Frontal cortex (tissue), 4 donors: ENCODE results near the gene ATP5F1D. TPM values are rescaled to one million over a fixed set of nuclear protein-coding genes. Genes with fewer than 3 reads are reported as not detected.

Experiments
- DNase-seq, 2 donors: peaks; one replicate each; pipeline ENCODE4 v3.0.0; 2012; ENCODE audit warnings: low spot score in 2 of 2
- FAIRE-seq: peaks from 2 replicates; lab custom pipeline; 2012; peaks lifted over from hg19 to GRCh38; lab: Jason Lieb, UNC
- total RNA-seq: library from RNA; depleted of rRNA; stranded (reverse); fragments of >200 nt; gene quantifications from one replicate; pipeline ENCODE4 v1.2.3, GENCODE V29; 2014
- donor health status: control.
- donor health status: control.
- donor health status: control.

The ATP5F1D gene
- total RNA-seq, 1 donor from 2014 or later: 11.0 TPM

DNA sequence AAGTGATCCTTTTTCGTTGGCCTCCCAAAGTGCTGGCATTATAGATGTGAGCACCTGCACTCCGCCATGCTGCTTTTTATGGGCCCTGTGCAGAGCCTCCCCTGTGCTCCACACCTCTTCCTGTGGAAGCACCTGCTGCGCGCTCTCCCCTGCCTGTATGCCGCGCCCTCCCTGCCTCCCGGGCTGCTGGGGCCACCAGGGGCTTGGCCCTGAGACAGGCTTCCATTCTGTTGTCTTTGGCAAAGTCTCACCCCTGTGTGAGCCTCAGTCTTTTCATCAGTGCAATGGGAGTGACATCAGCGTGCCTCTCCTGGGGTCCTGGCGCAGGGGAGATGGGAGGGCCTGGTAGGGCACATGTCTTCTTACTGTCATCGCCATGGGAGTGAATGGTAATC, 35.1 kb downstream of the ATP5F1D start:
- no peak for DNase-seq
- FAIRE-seq: no peak

DNA sequence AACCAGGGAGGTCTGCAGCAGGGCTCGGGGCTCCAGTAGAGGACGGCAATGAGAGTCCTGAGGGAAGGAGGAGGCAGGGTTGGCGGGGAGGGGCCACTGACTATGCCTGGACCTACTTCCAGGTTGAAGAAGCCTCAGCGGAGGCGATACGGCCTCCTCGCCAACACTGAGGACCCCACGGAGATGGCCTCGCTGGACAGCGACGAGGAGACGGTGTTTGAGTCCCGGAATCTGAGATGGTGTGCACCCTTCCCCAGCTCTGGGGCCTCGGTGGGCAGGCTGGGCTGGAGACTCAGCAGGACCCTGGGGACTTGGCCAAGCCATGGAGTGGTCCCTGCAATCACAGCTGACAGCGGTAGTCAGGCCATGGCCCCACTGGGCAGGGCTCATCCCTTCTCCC, 35.5 kb downstream of the ATP5F1D start:
- FAIRE-seq (no peak), DNase-seq (no peak)

DNA sequence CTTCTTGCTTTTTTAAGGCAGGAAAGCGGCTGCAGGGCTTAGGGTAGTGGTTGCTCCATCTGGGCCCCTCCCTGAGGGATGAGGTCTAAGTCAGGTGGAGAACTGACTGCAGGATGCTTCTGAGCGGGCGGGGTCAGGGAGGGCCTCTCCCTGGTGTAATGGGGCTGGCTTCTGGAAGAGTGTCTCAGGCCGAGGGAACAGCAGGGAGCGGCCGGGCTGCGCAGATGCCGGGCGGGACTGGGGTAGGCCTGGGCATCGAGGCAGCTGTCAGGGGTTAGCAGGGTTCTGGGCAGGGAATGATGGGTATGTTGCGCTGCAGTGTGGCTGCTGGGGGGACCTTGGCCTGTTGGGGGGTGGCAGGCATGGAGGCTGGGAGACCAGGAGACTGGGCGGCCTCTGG, 36.5 kb downstream of the ATP5F1D start:
- no peak for DNase-seq
- no peak for FAIRE-seq

DNA sequence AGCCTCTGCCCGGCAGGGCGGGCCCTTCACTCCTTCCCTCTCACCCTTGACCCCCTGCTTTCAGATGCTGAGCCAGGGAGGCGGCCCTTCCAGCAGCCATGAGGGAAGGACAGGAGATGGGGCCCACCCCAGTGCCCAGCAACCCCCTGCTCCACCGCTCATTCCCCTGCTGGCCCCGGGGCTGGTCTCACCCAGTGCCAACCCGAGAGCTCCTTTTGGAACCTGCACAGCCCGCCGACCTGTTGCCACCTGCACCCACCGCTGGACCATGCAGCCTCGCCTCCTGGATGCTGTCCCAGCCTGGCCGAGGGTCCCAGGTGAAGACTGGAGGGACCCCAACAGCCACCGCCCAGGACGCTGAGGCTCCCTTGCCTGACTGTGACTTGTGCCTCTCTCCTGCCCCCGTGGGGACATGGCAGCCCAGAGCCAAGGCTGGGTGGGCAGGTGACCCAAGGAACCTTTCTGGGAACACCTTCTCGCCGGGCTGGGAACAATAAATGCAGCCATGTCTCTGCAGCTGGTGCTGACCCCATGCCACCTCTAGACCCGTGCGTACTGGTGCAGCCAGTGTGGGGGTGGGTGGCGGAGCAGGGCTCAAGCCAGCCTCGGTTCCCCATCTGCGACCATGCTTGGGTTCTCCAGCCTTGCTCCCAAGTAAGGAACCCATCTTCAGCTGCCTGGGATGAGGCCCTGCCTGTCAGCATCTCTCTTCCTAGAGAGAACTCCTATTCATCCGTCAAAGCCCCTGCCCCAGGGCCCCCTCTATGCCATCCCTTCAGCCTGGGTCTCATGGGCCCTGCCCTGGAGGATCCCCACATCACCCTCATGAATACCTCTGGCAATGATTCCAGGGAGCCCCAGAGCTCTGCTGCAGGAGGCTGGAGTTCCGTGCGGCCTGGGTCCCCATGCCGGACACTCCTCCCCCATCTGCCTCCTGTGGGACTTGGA, 37.4 kb downstream of the ATP5F1D start:
- FAIRE-seq (no peak), DNase-seq (no peak)

DNA sequence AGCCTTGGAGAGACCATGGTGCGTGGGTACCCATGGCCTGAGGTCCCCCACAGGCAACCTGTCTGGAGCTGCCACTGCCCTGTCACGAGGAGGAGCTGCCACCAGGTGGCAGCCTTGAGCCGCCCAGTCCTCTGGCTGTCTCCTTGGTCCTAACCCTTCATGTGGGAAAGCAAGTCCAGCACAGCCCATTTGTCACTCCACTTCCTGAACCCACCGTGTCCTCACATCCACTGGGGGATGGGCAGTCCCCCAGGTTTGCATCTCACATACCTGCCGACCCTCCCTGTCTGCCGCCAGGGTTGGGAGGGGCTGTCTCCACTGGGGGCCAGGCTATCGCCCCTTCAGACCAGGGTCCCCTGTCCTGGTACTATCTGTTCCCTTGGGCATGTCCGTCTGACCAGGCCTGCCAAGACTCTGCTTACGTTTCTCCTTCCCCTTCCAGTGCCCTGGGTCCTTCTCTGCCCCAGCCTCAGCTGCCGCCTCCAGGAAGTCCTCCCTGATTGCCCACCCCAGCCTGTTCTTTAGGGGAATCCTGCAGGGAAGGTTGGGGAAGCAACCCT, 38.3 kb downstream of the ATP5F1D start:
- FAIRE-seq (no peak), DNase-seq (peak; percentile 88 to 92)

DNA sequence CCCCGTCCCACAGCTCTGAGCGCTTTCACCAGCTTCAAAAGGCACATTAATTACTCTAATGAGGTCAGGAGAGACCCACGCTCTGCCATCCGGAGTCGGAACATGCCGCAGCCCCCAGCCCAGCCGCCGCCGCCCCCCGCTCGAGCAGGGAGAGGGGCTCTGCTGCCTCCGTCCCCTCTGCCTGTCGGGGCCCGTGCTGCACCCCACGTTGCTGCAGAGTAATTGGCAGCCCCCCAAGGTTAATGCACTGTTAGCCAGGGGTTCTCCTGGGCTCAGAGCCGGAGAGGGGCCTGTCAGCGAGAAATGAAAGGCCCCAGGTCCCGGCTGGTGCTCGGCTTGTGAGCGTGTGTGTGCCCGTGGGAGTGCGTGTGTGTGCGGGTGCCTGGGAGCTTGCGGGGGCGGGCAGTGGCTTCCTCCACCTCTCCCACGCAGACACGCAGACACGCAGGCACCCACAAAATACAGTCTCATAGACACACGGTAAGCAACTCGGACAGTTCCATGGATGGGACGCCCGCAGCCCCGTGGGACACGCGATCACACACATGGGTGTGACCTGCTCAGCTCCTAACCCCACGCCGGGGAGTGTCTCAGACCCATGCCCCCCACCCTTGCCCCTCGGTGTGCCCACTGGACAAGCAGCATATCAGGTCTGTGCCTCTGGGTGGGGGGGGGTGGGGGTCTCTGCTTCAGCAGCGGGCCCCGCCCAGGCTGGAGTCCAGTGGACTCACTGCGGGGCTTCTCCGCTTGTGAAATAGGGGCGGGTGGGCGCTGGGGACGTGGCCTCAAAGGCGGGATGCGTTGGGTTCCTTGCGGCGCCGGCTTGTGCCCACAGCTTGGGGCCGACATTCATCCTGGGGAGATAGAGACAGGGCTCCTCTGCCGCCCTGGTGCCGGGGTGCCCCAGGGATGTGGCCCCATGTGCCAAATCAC, 39.4 kb downstream of the ATP5F1D start:
- FAIRE-seq (no peak), DNase-seq (no peak)

DNA sequence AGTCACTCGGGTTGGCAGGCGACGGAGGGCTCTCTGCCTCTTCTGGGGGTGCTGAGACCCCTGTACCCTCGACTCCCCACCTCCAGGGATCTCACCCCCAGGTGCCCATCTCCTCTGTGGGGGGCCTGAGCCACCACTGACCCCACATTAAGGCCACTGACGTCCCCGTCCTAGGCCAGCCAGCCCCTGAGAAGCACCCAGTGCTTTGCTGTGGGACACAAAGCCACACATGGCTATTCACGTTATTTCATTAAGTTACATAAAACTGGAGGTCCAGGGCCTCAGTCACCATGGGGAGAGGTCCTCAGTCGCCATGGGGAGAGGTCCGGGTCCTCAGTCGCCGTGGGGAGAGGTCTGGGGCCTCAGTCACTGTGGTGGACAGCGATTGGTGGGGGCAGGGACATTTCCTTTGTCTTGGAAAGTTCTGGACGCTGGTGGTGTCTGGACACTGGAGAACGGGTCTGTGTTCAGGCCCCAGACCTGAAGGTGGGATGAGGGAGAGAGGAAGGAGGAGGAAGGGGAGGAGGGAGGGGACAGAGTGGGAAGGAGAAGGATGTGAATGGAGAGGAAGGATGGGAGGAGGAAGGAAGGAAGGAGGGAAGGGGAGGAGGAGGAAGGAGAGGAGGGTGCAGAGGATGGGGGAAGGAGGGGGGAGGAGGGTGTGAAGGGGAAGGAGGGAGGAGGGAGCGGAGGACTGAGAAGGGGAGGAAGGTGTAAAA, 40.2 kb downstream of the ATP5F1D start:
- no peak for FAIRE-seq
- no peak for DNase-seq

DNA sequence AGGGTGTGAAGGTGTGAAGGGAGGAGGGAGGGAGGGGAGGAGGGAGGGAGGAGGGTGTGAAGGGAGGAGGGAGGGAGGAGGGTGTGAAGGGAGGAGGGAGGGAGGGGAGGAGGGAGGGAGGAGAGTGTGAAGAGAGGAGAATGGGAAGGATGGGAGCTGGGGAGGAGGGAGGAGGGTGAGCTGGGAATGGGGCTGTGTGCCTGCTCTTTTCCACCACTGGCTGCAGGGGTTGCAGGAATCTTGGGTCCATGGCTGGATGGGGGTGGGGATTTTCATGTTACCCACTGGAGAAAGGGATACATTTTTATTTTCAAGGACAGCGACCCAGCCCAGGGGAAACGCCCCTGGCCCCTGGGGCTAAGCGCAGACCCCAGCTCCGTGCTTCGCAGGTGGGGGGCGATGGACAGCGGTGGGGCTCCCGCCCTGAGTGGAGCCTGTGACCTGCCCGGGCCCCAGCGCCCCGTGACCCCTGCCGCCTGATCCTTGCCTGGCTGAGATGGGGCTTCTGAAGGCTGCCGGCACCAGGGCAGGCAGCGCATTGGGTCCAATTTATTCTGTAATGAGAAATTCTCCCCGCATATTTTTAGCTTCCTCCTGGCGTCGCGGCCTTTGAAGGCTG, 41.1 kb downstream of the ATP5F1D start:
- FAIRE-seq (no peak), DNase-seq (no peak)

DNA sequence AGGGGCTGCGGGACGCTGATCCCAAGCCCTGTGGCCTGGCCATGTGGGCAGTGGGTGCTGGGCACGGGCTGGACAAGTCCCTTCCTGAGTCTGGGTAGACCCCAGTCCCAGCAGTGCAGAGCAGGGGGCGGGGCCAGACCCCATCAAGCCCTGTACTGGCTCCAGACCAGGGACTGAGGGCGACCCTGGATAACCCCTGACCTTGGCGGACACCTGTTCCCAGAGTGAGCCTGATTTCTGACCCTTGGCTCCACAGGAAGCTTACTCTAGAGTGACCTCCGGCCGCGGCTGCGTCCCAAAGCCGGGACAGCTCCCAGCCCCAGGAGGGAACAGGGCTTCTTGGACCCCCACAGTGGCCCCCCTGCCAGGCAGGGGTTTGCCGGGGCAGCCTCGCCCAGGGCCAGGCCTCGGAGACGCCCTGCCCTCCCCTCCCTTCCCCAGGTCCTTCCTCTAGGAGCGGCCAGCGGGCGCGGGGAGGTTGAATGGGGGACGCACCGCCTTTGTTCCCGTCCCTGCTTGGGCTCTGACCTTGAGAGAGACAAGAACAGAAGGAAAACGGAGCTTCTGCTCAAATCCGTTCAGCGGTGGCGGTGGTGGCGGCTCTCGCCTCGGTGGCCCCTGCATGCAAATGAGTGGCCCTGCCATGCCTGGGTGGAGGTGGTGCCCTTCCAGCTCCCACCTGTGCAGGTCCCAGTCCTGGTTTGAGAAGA, 41.8 kb downstream of the ATP5F1D start:
- no peak for DNase-seq

DNA sequence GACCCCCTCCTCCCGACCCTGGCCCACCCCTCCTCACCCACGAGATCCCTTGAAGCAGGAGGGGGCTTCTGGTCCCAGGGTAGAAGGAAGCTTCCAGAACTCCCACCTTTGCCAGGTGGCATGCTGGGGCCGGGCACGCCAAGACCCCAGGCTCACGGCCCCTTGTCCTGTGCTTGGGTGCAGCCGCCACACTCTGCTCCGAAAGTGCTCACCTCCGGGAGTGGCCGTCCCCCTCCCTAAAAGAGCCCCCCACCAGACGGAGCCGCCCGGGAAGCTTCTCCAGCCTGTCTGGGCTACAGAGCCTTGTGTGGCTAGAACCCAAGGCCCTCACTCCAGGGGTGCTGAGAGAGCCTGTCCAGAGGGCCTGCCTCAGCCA, 42.4 kb downstream of the ATP5F1D start:
- DNase-seq: no peak
- no peak for FAIRE-seq

More for the DNA sequence above, 41.8 kb downstream of the ATP5F1D start:
- no peak for FAIRE-seq

DNA sequence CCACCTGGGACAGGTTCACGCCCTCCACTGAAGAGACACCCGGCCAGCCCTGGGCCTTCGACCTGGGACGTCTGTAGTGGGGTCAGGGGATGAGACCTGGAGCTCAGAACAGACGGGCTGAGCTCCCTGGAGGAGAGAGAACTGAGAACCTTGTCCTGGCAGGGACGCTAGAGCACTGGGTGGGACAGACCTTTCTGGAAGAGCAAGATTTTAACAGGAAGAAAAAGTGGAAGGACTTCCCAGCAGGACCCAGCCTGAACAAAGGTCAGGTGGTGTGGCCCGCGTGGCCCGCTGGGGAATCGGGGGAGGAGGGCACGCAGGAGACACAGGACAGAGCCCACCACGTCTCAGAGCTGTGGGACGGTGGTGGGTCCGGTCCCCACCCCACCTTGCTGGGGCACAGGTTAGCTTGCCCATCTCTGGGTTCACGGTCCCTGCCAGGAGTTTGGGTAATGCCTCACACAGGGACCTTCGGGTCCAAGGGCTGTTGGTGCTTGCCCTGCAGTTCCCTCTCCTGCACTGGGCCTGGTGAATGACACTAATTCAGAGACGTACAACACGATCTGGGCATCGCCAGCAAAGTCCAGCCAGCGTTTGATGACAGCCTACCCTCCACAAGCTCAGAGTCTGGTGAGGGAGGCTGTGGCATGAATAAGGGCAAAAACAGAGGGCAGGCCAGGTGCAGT, 42.9 kb downstream of the ATP5F1D start:
- DNase-seq: no peak
- no peak for FAIRE-seq

DNA sequence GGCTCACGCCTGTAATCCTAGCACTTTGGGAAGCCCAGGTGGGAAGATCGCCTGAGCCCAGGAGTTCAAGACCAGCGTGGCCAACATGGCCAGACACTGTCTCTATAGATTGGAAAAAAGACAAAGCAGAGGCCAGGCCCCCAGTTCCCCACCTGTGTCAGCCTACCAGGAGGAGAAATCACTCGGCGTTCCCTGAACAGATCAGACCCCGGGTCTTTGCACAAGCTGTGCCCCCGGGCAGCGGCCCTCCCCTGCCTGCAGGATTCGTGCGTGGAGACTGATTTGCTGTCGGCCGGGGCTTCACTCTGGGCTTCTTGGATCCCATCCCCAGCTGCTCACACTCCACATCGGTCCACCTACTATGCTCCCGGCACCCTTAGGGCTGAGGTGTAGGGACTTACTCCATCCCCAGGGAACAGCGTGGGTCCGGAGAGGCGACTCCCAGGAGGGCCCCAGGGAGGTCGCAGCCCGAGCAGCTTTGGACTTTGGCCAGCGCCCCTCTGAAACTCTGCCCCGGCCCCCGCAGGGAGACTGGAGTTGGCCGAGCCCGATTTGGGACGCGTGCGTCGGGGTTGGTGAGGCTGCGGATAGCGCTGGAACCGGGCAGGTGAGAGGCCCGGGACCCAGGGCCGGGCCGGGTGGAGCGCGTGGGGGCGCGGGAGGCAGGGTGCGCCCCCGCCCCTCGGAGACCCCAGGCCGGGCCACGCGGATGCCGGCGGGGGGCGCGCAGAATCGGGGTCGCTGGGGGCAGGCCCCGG, 43.6 kb downstream of the ATP5F1D start:
- DNase-seq (no peak), FAIRE-seq (no peak)

DNA sequence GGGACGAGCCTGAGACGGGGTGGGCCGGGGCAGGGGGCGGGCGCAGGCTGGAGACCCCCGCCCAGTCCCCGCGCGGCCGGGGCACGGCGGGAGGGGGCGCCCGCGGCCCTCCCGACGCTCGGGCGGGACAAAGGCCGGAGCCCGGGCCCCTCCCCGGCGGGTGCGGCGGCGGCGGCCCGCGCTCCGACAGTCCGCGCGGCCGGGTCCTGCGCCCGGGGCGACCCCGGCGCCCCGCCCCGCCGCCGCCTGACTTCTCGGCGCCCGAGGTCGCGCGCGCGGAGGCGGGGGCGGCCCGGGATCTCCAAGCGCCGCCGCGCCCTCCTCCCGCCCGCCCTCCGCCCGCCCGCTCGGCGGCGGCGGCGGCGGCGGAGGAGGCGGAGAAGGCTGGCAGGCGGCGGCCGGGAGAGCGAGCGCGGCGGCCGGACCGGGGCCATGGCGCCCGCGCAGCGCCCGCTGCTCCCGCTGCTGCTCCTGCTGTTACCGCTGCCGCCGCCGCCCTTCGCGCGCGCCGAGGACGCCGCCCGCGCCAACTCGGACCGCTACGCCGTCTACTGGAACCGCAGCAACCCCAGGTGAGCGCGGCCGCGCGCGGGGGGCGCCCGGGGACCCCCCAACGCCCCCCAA, 44.3 kb downstream of the ATP5F1D start, which contains the start of gene EFNA2:
Gene EFNA2 (plus strand): TSS at position 137 of the 624 bp plus-strand sequence. CDS start 296 bp downstream, at position 433.
- peak in 1 of 2 donors; percentile 77 for DNase-seq
- FAIRE-seq: no peak

DNA sequence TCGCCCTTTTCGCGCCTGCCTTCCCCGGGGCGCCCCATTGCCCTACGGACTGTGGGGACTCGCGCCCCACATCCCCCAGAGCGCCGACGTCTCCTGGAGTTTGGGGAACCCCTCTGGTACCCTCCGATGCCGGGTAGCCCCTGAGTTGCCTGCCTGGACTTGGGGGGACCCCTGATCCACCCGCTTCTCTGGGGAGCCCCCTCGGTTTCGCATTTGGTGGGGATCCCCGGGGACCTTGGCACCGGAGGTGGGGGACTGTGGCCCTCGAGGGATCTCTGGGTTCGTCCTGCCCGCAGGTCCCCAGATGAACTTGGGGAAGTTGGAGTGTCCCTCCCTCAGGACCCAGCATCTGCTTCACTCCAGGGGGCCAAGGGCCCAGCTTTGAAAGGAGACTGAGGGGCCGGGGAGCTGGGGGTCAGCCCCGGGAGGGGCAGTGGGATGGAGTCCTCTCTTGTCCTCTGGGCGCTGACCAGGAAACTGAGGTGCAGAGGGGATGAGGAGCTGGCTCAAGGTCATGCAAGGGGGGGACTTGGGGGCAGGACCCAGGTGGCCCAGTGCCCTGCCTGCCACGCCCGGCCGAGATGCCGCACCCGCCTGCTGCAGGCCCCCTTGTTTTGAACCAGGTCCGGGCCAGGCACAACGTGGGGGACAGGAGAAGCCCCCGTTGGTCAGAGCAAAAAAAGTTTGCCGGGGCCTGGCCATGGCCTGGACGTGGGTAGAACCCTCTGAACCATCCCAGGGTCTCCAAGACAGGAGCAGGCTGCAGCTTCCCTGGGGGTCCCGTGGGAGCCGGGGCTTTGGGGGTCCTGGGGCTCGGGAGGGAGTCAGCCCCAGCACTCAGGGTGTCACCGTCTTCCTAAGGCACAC, 45.2 kb downstream of the ATP5F1D start:
- no peak for FAIRE-seq
- DNase-seq: no peak

DNA sequence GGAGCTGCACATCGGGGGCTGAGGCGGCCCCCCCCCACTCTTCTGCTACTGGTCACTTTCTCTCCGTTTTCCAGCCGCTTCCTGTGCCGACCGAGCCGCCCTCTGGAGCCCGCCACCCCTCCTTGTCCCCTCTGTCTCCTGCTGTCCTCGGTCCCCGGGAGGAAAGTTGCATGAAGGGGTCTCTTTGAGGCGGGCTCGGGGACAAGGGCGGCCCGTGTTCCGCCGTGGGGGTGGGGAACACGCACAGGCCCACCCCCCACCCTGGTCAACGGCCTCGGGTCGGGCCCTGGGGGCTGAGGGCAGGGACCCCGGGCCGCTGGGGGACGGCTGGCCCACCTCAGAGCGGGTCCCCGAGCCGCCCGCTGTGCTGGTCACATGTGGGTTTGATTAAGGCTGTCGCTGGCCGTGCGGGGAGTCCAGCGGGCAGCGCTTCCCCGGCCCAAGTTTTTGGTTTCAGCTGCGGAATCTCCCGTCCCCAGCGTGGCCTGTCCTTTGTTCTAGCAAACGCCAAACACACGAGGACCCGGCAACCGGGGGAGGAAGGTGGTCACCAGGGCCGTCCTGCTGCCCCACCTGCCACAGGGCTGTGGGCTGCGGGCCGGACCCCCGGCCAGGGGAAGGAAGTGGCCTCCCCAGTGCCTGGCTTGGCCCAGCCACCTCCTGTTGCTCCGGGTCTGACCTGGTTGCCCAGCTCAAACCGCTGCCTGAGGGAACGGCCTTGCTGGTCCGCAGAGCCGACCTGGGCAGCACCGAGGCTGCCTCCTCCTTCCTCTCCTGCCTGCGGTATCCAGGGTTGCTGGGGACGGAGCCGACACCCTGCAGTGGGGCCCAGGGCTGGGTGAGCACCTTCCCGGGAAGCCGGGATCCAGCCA, 46.0 kb downstream of the ATP5F1D start:
- FAIRE-seq: no peak
- no peak for DNase-seq
